Iris pigment epithelial cell (primary cell): ENCODE measurements around the gene CELA2A.
A peak's percentile ranks its signal among the peaks of the same experiment; 100 is the strongest.
"Not testable (repeated sequence)": the region's sequence is repeated elsewhere in the genome, so short reads cannot be mapped to it uniquely, and the experiment has no call there.

Experiments used
- DNase-seq: peaks from one replicate; pipeline ENCODE4 v3.0.0-alpha.2; 2011; ENCODE audit warnings: low read depth

Gene CELA2A

GRCh38 chr1:15501208-15502032 is 44.9 kb downstream of the CELA2A start:
- DNase-seq = peak; percentile 47

GRCh38 chr1:15504436-15504835 is 47.9 kb downstream of the CELA2A start:
- no peak for DNase-seq

- no peak for DNase-seq
Observed at GRCh38 chr1:15506831-15507230, 50.3 kb downstream of the CELA2A start.

GRCh38 chr1:15507278-15507677 is 50.7 kb downstream of the CELA2A start:
- DNase-seq = no peak

- DNase-seq = no peak
Observed at GRCh38 chr1:15508700-15509487, 52.4 kb downstream of the CELA2A start.

- DNase-seq = no peak
Observed at GRCh38 chr1:15509586-15509985, 53.1 kb downstream of the CELA2A start.

- DNase-seq = no peak
Observed at GRCh38 chr1:15510611-15511405, 54.3 kb downstream of the CELA2A start.

GRCh38 chr1:15513192-15513591 is 56.7 kb downstream of the CELA2A start:
- no peak for DNase-seq

GRCh38 chr1:15513919-15514318 is 57.4 kb downstream of the CELA2A start:
- no peak for DNase-seq

GRCh38 chr1:15514557-15514956 is 58.0 kb downstream of the CELA2A start:
- not testable (repeated sequence) for DNase-seq

GRCh38 chr1:15515022-15515663 is 58.6 kb downstream of the CELA2A start:
- DNase-seq = no peak

GRCh38 chr1:15519625-15520024 is 63.1 kb downstream of the CELA2A start:
- no peak for DNase-seq

- not testable (repeated sequence) for DNase-seq
Observed at GRCh38 chr1:15521206-15521906, 64.8 kb downstream of the CELA2A start.
